Stimulated activated CD4-positive, alpha-beta T cell treated with anti-CD3 and anti-CD28 coated beads, Interleukin-12 subunit alpha, Interleukin-12 subunit beta, amount 100 ng/mL, for 4 hours (primary cell): Measurements from ENCODE around the gene INSIG1.

Experiments used
- DNase-seq: peaks from one replicate; pipeline ENCODE4 v3.0.0-alpha.2; 2020

INSIG1 gene

DNA sequence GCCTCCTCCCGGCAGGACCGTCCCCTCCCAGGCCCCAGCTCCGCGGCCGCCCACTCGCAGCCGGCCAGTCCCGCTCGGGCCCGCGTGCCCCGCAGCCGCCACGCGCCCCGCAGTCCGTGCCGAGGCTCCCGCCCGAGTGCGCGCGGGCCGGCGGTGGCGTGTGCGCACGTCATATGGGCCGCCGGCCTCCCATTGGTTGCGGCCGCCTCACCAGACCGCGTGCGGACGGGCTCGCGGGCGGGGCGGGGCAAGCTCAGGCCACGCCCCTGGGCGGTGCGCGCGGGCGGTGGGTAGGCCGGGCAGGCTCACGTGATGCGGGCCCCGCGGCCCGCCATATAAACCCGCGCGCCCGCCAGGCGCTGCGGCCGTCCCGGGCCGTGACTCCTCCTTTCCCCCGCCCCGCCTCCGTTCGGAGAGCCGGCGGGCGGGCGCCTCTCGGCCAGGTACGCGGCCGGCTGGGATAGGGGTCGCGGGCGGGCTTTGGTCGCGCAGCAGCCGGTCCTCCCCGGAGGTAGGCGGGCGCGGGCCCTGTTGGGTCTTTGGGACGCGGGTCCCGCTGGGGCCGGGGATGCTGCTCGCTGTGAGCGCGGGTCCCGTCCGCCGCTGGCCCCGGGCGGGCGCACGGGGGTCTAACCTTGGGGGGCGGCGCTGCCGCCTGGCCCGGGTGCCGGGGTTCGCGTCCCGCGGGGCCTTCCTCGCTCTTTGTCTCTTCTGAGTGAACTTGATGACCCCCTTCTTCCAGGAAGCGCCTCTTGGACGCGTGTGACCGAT lies at the start of gene INSIG1:
INSIG1 (plus strand) TSS at position 362 of the 771 bp plus-strand sequence; CDS start at position 770, 408 bp downstream.
- DNase-seq: peak; percentile 92

DNA sequence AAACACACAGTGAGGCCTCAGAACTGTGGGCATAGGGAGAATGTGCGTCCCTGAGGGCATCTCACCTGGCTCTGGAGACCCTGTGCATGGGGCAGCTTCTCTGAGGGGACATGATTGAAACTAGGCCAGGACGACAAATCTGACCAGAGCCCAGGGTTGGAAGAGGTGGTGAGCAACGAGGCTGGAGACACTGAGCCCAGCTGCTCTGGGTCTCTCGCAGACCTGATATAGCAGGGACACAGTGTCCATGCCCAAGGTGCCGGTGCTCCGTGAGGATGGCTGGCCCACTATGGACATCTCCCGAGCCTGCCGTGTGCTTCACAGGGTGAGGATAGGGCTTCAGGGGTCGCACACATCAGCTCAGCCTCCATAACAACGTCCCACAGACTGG lies 49.3 kb upstream of the INSIG1 start:
- no peak for DNase-seq

DNA sequence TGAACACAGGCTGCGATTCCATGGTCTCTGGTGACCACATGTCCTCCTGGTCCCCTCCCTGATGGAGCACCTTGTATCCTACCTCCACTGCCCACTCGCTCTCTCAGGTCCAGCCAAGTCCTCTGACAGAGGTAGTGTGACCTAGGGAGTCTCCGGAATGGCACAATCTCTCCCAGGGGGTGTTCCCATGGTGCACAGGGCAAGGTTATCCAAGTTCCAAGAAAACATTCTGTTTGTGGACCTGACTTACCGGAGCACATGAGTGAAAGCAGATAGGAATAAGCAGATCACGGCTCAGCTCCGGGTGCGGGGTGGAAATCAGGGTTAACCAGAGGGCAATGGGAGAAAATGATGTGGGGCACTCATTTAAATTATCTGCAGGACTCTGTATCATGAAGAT lies 45.8 kb upstream of the INSIG1 start:
- DNase-seq: no peak

DNA sequence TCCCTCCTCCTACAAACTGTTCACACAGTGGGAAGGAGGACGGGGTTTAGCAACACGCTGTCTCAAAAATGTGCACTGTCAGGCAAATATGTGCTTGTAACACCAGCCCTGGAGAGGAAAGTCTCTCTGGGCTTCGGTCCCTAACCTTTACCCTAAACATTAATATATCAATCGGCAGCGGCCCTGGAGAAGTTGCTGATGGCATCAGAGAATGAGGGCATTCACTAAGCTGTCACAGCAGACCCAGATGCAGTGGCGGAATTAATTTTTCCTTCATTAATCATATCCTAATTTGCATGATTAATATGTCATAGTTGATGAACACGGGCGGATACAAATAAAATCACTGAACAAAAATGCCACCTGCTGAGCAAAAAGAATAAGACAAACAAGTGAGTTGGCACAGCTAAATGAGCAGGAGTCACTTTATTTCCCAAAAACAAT lies 45.2 kb upstream of the INSIG1 start:
- no peak for DNase-seq

DNA sequence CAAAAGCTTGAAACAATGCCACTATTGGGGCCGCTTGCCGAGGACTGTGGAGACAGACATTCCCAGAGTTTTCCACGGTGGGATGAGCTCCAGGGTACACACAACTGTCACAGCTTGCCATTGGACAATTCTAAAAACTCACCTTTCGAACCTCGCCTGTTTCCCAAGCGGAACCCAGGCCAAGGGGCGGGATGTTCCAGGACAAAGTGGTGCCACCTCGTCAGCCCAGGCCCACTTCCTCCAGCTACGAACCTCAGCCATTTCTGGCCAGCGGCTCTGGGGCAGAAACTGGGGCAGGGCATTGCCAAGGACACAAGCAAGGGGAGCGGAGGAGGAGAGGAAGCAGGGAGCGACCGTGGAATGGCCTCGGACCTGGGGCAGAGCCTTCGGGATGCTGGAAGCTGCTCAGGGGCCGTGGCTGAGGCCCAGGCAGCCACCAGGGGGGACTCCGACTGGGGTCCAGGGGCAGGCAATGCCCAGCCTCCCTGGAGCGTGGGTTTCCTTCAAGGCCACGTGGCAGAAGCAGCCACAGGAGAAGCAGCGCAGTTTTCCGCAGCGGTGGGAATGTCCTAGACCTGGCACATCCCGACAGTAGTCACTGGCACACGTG lies 44.7 kb upstream of the INSIG1 start:
- no peak for DNase-seq

DNA sequence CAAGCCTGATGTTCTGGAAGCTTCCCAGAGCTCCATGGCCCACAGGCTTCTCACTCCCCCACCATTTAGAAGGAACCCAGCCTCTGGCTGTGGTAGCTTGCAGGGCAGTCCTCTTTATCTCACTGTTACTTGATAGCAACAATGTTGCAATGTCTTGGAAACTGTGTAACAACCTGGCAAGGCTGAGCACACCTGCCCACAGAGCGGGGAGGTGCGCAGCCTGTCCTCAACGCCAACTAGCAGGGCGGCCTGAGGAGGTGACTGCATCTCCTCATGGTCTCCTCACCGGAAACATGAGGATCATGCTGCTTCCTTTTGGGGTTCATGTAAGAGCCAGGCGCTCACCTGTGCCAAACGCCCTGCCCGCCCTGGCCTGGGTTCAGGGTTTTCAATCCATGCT lies 43.7 kb upstream of the INSIG1 start:
- no peak for DNase-seq

DNA sequence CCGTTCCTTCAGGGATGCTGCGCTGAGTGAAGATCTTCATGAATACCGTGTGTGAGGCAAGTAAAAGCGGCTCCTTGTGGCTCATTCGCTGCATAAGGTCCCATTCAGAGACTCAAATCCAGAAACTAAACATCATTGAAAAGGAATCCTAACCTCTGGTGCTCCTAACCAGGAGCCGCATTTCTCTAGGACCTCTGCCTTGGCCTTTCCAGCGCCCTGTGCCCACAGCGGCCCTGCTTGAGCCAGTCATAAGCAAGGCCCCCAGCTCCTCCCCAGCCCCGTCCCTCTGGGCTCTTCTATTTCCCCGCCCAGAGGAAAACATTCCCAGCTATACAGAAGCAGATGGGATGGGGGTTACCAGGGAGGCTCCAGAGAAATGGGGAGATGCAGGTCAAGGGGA lies 42.6 kb upstream of the INSIG1 start:
- no peak for DNase-seq

DNA sequence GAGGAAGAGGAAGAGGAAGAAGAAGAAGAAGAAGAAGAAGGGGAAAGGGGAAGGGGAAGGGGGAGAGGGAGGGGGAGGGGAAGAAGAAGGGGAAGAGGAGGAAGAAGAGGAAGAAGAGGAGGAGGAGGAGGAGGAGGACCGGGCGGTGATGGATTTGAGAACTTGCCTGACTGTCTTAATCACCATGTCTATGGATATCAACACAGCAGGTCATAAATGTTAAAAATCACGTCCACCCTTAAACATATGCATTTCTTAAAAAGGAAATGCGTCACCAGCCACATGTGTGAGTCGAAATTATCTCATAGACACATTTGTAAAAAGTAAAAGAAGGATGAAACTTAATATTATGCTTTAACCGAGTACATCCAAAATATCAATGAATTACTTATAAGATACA lies 42.1 kb upstream of the INSIG1 start:
- DNase-seq: no peak

DNA sequence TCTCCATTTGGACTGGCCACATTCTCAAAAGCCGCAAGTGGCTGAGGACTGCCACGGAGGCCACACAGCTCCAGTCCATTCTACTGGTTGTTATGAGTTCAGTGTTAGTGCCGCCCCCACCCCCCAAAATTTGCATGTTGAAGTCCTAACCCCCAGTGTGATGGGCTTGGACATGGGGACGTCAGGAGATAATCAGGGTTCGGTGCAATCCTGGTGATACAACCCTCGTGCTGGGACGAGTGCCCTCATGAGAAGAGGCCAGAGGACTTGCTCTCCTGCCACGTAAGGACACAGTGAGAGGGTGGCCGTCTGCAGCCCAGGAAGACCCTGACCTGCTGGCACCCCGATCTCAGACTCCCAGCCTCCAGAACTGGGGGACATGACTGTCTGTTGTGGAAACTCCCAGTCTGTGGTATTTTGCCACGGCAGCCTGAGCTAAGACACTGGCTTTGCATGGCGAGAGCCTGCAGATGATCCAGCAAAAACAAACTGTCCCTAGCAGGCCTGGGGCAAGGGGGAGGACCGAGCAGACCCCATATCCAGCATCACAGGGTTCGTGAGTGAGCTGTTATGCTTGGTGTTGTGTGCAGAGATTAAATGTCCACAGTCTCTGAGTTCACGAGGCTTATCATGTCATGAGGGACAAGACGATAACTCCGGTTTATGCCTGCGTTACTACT lies 41.5 kb upstream of the INSIG1 start:
- no peak for DNase-seq

DNA sequence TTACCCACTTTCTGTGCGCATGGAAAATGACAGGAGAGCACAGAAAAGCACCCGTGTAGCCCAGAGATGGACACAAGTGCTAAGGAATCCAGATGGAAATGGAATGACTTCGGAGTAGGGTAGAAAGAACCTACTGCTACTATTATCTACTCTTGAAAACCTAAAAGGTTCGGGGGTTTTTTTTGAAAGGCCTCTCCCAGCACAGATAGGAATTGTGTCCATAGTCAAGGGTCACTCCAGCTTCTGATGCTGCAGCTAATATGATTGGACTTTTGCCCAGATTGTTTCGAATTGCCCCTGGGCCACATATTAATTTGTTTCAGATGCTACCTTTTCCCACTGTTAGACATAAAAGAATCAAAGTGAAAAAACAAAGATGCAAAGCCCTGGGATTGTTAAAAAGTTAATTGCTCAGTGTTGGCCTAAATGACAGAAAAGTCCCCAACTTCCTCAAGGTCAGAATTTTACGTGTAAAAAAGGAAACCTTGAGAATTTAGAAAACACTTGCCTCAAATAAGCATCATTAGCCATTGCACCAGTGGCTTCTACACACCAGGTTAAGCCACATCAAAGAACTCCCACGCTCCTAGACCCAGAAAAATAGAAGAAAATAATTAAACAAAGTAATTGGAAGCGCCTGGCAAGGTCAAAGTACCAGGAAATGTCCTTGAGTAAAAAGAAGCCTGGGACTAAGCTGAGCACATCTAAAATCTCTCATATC lies 40.8 kb upstream of the INSIG1 start:
- no peak for DNase-seq

DNA sequence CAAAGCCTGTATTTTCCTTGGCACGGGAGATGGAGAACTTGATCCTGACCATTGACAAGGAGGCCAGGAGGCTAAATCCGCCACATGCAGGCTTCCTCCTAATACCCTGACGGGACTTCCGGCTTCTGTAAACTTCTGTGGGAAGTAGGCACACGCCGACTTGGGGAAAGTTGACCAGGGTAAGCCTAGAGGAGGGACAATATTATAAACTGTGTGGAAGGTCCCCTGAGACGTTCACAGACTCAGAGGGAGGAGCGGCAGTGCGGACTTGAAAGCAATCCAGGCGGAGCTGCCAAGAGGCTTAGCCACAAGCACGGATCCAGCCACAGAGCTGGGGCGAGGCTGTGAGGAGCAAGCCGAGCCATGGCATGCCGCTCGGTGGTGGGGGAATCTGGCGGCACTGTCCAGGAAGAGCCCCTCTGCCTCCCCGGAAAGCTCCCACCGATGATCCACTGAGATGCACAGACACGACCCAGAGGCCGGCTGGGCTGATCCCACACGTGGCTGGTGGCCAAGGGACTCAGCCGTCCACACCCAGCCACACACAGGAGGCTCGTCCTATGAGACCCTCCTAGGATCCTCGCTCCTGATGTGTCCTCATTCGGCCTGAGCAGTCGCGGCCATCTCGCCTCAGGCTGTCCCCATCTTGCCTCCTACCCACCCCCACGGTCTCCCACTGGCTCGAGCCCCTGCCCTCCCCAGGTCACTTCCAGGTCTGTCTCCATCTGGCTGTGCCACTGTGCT lies 40.0 kb upstream of the INSIG1 start:
- no peak for DNase-seq

DNA sequence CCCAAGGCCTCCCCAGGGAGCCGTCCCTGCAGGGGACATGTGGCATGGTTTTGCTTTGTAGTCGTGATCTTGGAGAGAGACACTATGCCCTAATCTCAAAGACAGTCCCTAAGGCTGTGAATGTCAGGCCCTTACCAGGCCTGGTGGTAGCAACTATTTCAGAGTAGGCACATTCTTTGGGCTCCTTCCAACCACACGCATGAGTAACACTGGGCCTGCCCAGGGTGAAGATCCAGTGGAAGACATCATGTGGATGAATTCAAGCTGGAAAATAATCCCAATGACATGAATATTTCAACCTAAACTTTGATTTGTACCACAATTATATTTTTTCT lies 39.5 kb upstream of the INSIG1 start:
- no peak for DNase-seq

DNA sequence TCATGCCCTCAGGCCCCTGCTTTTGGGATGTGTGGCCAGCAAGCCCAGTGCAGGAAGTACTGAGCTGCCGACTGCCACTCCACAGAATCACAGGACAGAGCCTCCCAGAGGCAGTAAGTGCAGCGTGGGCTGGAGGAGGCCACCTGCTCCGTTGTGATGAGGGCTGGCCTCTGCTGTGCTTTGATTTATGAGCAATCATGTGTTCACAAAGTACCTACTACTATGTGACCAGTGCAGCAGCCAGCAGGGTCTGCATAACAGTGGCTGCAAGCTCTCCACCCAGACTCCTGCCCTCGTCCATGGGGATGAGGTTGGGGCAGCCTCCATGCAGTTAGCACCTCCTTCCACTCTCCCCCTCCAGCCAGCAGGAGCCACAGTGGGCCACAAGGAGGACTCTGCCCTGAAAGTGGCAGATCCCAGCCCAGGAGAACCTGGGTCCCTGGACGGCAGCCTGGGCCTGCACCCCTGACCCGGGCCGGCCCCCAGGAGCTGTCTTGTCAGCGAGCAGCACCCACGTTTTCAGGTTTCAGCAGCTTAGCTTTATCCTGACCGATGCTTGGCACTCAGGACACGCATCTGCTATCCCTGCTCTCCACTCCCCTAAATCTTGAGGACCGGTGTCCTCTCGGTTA lies 37.7 kb upstream of the INSIG1 start:
- DNase-seq: no peak

DNA sequence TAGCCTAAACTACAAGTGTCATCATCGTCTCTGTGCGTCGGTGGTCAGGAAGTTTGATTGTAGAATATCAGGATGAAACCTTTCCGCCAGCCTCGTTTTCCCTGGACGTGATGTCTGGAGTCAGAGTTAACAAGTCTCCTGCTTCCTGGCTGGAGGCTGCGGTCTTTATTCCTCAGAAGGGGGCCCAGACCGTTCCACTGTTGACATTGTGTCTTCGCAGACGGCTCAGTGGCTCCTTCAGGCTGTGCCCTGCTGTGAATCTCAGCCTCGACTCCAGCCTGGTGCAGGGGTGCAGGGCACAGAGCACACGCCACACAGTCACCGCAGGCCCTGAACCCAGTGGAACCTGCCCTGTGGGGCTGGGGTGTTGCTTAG lies 37.2 kb upstream of the INSIG1 start:
- no peak for DNase-seq

DNA sequence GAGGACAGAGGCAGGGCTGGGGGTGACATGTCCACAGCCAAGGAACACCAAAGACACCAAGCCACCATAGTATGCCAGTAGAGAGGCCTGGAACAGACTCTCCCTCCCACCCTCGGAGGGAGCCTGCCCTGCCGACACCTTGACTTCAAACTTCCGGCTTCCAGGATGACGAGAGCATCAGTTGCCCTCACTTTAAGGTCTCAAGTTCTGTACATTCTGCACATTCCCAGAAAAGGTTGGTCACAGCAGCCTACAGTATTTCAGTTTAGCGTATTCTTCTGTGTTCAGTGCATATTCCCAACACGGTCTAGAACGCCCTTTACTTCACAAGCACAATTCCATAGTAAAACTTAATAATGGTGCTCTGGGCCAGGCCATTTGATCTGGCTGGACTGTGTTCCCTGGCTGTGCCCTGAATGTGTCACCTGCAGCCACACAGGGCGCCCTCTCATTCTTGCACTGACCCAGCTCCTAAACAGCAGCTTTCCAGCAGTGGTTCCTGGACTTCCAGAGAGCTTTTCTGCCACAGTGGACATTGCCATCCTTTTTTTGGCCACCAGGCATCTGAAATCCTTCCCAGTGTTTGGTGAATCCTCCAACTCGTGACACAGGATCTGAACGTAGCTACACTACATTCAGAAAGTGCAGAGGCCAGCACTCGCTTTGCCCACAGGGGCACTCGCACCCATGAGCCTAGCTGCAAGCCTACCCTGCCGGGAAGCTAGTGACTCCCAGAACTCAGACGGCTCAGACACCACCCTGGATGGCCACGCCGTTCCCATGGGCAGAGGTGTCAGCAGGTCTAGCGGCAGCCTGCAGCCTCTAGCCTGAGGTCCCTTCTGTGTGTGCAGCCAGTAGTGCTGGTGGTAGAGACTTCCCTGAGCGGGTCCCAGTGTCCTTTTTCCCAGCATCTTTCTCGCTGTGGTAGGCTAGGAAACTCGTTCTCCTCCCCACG lies 36.4 kb upstream of the INSIG1 start:
- DNase-seq: no peak

DNA sequence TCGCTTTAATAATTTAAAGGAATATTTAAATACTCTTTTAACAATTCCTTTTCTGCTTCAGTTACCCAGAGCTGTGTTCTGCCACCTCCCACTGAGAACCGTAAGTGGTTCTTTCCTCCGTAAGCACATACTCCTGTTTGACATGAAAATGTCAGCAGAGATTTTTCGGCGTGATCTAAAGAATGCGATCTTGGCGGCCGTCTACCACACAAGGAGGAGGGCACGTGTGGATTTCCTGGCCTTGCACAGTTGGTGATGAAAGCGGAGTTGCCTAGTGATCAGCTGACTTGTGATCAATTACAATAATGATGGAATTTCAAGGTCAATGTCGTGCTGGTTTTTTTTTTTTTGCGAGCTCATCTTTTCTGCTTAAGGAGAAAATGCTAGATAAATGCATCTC lies 35.6 kb upstream of the INSIG1 start:
- no peak for DNase-seq

DNA sequence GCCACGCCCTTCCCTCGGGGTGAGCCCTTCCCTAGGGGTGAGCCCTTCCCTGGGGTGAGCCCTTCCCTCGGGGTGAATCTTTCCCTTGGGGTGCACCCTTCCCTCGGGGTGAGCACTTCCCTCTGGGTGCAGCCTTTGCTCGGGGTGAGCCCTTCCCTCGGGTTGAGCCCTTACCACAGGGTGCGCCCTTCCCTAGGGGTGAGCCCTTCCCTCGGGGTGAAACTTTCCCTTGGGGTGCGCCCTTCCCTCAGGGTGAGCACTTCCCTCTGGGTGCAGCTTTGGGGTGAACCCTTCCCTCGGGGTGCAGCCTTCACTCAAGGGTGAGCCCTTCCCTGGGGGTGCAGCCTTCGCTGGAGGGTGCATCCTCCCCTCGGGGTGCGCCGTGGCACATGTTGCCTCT lies 34.6 kb upstream of the INSIG1 start:
- DNase-seq: no peak

DNA sequence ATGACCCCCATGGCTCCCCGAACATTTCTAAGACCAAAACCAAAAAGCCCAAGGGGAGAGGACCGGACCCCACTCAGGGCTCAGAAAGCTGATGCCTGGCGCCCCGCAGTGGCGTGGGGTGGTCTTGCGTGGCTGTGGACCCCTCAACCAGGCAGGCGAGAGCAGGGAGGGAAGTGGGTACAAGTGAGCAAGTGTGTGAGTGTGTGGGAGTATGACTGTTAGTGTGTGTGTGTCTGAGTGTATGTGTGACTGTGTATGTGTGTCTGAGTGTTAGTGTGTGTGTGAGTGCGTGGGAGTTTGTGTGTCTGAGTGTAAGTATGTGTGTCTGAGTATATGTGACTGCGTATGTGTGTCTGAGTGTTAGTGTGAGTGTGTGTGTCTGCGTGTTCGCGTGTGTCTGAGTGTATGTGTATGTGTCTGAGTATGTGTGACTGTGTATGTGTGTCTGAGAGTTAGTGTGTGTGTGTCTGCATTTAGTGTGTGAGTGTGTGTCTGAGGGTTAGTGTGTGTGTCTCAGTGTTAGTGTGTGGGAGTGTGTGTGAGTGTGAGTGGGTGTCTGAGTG lies 34.0 kb upstream of the INSIG1 start:
- DNase-seq: no peak

DNA sequence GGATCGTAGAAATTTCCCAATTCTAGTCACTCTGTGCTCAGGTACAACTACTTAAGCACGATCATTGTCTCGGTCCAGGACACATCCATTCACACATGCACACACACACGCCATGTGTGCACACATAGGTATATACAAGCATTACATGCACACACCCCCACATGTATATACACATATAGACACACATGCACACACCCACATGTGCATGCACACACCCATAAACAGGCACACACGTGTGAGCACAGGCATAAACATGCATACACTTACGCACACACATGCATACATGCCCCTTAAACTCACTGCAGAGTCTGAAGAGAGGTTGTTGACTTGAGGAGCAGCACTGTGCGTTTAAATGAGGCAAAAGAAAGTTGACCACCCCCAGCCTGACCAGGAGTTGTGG lies 32.5 kb upstream of the INSIG1 start:
- DNase-seq: no peak

DNA sequence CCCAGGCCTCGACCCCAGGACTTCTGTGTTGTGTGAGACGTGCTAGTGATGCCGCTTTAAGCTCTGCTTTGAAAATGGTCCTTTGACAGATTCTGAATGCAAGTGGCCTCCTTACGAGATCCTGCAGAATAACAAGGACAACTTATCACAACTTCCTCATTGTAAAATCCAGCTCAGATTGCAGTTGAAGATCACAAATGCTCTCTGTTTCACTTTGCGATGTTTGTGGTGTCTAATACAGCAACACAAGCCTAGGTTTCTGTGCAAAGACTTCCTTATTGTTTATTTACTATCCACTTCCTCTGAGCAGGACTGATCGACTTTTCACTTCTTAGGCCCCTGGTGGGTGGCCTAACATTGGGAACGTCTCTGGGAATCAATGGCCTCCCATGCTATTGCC lies 31.7 kb upstream of the INSIG1 start:
- DNase-seq: no peak

DNA sequence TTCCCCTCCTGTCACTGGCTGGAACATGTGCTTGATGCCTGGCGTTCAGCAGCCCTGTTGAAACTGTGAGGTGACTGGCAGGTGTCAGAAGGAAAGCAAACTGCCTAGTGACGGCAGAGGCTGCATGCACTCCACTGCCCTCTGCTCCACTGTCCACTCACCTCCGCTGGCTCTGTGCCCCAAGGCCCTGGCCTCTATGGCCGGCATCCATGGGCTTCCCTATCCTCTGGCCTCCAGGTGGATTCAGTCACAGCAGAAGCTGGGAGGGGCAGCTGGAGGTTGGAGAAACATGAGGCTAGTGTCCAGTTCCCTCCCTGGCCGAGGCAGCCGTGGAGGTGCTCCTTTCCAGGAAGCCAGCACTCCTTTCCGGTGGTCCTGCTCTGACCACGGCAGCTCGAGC lies 31.2 kb upstream of the INSIG1 start:
- no peak for DNase-seq
